Stimulated activated CD8-positive, alpha-beta memory T cell treated with anti-CD3 and anti-CD28 coated beads, Interleukin-7, amount 100 ng/mL, for 4 hours (primary cell): ENCODE data around the gene MRPL24.
A peak's percentile ranks its signal among the peaks of the same experiment; 100 is the strongest.
"Not testable (repeated sequence)": the region's sequence is repeated elsewhere in the genome, so short reads cannot be mapped to it uniquely, and the experiment has no call there.

Experiments used
- DNase-seq, 2 donors: peaks; one replicate each; pipeline ENCODE4 v3.0.0-alpha.2; 2020; ENCODE audit warnings: low read depth in 2 of 2

Gene MRPL24

GRCh38 chr1:156740741-156741480 is at the start of gene MRPL24:
MRPL24 (minus strand) TSS chr1:156741088; CDS start chr1:156738704, 2,384 bp downstream.
- peak; percentile 95 to 98 for DNase-seq

DNA sequence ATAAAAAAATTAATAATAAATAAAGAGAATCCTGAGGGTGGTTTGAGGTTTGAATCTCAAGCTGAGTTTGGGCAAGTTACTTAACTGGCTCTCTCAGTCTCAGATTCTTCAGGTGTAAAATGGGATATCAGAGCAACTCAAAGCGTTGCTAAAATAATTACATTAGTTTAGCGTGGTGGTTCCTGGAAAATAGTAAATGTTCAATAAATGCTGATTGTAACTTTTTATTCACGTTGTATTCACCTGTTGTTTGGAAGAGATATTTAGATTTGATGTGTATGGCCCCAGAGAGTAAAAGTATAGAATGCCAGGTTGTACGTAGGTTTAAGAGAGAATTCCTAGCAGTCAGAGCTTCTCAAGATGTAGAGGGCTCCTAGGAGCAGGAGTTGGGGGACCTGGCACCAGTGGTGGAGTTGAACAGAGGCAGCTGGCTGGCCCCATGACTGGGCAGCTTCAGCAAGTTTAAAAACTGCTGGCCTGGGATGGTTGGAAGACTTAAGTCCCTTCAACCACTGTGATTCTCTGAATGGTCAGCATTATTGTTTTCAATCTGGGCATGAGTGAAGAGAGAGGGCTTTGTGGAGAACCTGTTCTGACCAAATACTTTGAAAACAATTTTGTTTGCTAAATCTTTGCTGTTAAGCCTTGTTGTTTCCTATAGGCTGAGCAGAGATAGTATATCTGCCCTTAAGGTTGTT is 48.9 kb upstream of the MRPL24 start:
- DNase-seq: no peak

DNA sequence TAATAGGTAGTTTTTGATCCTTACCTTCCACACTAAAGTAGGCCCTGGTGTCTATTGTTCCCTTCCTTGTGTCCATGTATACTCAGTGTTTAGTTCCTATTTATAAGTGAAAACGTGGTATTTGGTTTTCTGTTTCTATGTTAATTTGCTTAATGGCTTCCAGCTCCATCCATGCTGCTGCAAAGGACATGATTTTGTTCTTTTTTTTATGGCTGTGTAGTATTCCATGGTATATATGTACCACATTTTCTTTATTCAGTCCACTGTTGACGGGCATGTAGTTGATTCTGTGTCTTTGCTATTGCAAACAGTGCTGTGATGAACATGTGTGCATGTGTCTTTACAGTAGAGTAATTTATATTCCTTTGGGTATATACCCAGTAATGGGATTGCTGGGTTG is 47.2 kb upstream of the MRPL24 start:
- no peak for DNase-seq

DNA sequence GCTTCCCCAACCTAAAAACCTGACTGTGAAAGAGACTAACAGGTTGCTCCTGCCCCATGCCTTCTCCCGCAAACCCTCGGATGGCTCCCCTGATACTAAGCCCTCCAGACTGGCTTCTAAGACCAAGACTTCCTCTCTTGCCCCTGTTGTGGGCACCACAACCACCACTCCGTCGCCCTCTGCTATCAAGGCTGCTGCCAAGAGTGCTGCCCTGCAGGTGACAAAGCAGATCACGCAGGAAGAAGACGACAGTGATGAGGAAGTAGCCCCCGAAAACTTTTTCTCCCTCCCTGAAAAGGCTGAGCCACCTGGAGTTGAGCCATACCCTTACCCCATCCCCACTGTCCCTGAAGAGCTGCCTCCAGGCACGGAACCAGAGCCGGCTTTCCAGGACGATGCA is 45.8 kb upstream of the MRPL24 start:
- no peak for DNase-seq

GRCh38 chr1:156785458-156785857 is 44.6 kb upstream of the MRPL24 start:
- DNase-seq: no peak

DNA sequence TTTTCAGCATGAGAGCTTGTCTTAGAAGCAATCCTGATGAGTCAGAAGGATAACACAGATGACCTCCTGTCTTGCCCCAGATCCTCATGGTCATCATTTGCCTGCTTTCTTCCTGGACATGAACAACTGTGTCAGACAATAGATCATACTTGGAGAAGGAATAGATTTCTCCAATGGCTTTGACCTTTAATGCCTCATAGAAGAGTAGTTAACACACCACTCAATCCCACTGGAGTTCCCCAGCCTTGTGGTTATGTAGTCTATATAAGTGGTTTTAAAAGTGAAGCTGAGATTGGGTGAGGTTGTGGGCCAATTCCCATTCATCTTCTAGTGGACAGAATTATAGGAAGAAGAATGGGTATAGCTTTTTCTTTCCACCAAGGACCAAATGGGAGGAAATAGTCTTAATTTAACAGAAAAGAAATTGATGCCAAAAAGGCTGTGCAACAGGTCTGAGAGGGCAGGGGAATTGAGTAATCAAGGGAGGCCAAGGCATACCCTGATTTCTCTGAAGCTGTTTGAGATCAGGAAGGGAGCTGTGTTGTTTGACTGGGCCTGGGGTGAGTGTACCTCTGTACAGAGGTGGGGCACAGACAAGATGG is 40.8 kb upstream of the MRPL24 start:
- no peak for DNase-seq

- no peak for DNase-seq
These were observed 36.7 kb upstream of the MRPL24 start for GRCh38 chr1:156777573-156777972.

GRCh38 chr1:156776942-156777341 is 36.1 kb upstream of the MRPL24 start:
- no peak for DNase-seq

- DNase-seq: no peak
These were observed 34.9 kb upstream of the MRPL24 start for GRCh38 chr1:156775799-156776198.

DNA sequence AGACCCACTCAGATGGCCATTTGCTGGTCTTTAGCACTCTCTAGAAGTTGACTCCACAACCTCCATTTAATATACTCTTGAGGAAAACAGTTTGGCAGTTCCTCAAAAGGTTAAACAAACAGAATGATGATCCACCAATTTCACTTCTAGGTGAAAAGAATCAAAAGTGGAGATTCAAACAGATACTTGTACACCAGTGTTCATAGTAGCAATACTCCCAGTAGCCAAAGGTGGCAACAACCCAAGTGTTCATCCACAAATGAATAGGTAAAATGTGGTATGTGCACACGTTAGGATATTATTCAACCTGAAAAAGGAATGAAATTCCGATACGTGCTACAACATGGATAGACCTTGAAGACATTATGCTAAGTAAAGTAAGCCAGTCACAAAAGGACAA is 32.7 kb upstream of the MRPL24 start:
- no peak for DNase-seq

GRCh38 chr1:156772728-156773497 is 32.0 kb upstream of the MRPL24 start:
- DNase-seq: no peak

GRCh38 chr1:156772222-156772621 is 31.3 kb upstream of the MRPL24 start:
- DNase-seq: no peak

DNA sequence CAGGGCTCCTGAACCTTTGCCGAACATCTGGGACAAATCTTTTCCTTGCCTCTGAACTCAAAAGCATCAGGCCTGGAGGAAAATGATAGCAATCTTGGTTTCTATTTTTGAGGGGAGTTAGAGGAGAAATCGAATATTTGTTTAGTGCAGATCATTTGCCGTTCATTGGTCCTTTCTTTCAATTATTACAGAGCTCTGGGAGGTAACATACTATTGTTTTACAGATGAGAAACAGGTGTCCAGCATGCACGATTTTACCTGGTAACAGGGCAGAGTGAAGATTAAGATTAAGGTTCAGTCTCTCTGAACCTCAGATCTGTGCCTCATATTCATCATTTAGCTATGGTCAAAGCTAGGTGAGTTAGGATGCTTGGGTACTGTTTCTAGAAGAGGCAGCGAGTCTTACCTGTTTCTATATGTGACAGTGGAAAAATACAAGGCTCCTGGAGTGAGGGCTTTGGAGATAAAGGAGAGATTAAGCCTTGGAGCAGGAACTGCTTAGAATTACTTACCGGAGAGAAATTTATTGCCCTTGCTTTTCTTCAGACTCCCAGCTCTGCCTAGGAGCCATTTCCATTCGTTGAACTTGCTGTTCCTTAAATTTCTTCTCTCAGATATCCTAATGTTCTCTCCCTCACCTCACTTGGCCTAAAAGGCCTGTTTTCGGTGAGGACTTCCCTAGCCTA is 27.9 kb upstream of the MRPL24 start:
- DNase-seq: no peak

DNA sequence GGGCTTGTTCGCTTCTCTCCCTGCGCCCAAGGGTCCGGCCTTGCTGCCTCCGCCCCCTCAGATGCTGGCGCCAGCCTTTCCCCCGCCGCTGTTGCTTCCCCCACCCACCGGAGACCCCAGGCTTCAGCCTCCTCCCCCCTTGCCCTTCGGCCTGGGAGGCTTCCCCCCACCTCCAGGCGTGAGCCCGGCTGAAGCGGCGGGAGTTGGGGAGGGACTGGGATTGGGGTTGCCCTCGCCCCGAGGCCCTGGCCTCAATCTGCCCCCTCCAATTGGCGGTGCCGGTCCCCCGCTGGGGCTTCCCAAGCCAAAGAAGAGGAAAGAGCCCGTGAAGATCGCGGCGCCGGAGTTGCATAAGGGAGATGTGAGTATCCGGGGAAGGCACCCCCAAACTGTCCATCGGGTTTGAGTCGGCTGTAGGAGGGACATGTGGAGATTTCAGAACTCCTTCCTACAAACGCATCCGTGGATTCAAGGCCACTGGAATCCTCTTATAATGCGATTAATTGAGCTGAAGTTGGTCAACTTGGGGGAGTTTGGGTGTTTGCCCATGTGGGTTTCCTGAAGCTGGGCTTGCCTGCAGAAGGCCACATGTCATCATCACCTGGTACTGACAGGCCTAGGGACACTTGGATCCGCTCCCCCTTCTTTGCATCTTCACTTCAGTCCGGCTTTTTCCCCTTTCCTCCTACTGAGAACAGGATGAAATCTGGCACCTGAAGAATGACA is 27.2 kb upstream of the MRPL24 start:
- DNase-seq: peak in 1 of 2 donors; percentile 21

GRCh38 chr1:156767101-156767878 is 26.4 kb upstream of the MRPL24 start, which contains the start of gene PRCC:
PRCC (plus strand) TSS chr1:156767535; CDS start chr1:156767772, 237 bp downstream.
- DNase-seq: peak; percentile 96 to 98

- DNase-seq: no peak
These were observed 25.6 kb upstream of the MRPL24 start for GRCh38 chr1:156766298-156767100.

GRCh38 chr1:156765666-156766065 is 24.8 kb upstream of the MRPL24 start:
- DNase-seq: no peak

DNA sequence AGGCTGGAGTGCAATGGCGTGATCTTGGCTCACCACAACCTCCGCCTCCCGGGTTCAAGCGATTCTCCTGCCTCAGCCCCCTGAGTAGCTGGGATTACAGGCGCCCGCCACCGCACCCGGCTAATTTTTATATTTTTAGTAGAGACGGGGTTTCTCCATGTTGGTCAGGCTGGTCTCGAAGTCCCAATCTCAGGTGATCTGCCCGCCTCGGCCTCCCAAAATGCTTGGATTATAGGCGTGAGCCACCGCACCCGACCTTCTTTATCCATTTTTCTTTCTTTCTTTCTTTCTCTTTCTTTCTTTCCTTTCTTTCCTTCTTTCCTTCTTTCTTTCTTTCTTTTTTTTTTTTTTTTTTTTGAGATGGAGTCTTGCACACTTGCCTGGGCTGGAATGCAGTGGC is 24.2 kb upstream of the MRPL24 start:
- not testable (repeated sequence) for DNase-seq

GRCh38 chr1:156760796-156761104 is 19.9 kb upstream of the MRPL24 start:
- no peak for DNase-seq
